Sigmoid colon (tissue), 7 donors: ENCODE results near the gene TVP23C. TPM values are rescaled to one million over a fixed set of nuclear protein-coding genes. Genes with fewer than 3 reads are reported as not detected.
A peak's percentile ranks its signal among the peaks of the same experiment; 100 is the strongest.

Experiments
- DNase-seq: peaks from one replicate; pipeline ENCODE4 v3.0.0-alpha.2; 2019
- H3K27ac ChIP-seq, 4 donors: fragments of 200-600 bp; sonication (generic); one replicate each; pipeline ENCODE4 v1.5.1; 2016 to 2019; ENCODE audit warnings: mild to moderate bottlenecking in 1 of 4
- H3K27me3 ChIP-seq, 3 donors: fragments of 200-600 bp; sonication (generic); one replicate each; pipeline ENCODE4 v1.5.1; 2019; ENCODE audit warnings: mild to moderate bottlenecking in 1 of 3
- H3K36me3 ChIP-seq, 4 donors: fragments of 200-600 bp; sonication (generic); one replicate each; pipeline ENCODE4 v1.5.1; 2016 to 2019
- H3K4me1 ChIP-seq, 4 donors: fragments of 200-600 bp; sonication (generic); one replicate each; pipeline ENCODE4 v1.5.1; 2017 to 2019
- H3K4me3 ChIP-seq, 4 donors: fragments of 200-600 bp; sonication (generic); one replicate each; pipeline ENCODE4 v1.5.1; 2017 to 2019; ENCODE audit warnings: mild to moderate bottlenecking in 2 of 4, moderate library complexity in 1 of 4
- H3K9me3 ChIP-seq, 4 donors: fragments of 200-600 bp in 3 of 4; sonication (generic) in 3 of 4; one replicate each; pipeline versions ENCODE4 v1.5.1 to v1.6.1; 2013 to 2019
- CTCF ChIP-seq, 4 experiments: fragments of 450-650 bp in 3 of 4; fragments of 200-600 bp in 1 of 4; IDR thresholded peaks; one replicate each; pipeline ENCODE4 v1.5.1; 2016 to 2019; ENCODE audit warnings: antibody characterized with exemption in 4 of 4, mild to moderate bottlenecking in 3 of 4, moderate library complexity in 2 of 4
- EP300 ChIP-seq, 4 donors: sonication (generic); formaldehyde crosslinking; IDR thresholded peaks; one replicate each; pipeline ENCODE4 v1.6.1; 2017; ENCODE audit warnings: antibody characterized with exemption in 4 of 4
- POLR2A ChIP-seq, 2 donors: fragments of 450-650 bp; IDR thresholded peaks; one replicate each; pipeline ENCODE4 v1.6.1; 2016; ENCODE audit warnings: antibody characterized with exemption in 2 of 2, mild to moderate bottlenecking in 2 of 2, moderate library complexity in 2 of 2
- POLR2AphosphoS5 ChIP-seq, 4 donors: sonication (generic); formaldehyde crosslinking; IDR thresholded peaks; one replicate each; pipeline ENCODE4 v1.6.1; 2017; ENCODE audit warnings: antibody characterized with exemption in 4 of 4
- WGBS, 2 donors: extraction: QIAGEN DNeasy Blood & Tissue Kit; methylation state at CpG; one replicate each; pipeline ENCODE4 v1.1.7; 2013; 5-methylcytosine and 5-hydroxymethylcytosine counted together
- intact Hi-C: fragments of 100-400 bp; cut with DNase I; formaldehyde crosslinking; loops from one replicate; pipeline ENCODE4 v1.15.1; 2023
- polyA plus RNA-seq, 3 donors: library from polyadenylated mRNA; stranded (reverse); fragments of 200-250 nt; gene quantifications; one replicate each; pipeline ENCODE4 v1.2.3, GENCODE V29; 2013
- total RNA-seq, 4 donors: library from RNA; depleted of rRNA; stranded (reverse); fragments of >200 nt; gene quantifications; one replicate each; pipeline ENCODE4 v1.1.0, GENCODE V29; 2016
- donor health status: healthy with polysubstance abuse.
- donor health status: Bipolar disorder and iron deficiency.
- donor health status: healthy.

Gene TVP23C
- total and polyA plus RNA-seq, 7 donors: 1.4 to 18.1 (median 9.4) TPM; not detected in 1

GRCh38 chr17:15462976-15463772, 100.1 kb downstream of the TVP23C start:
- WGBS, 2 donors: 67 to 71% methylated on average over 11 of the region's 11 CpGs
- Histone ChIP-seq H3K36me3 (no peaks in the 10 kb centered on the region), H3K4me1 (peaks cover 0 to 60% (median 47%) of the 10 kb centered on the region in 4 donors), H3K27ac (peak overlapping the region; percentile 64 to 78 (median 68)), H3K27me3 (no peaks in the 10 kb centered on the region), H3K4me3 (no peak overlapping the region), H3K9me3 (no peaks in the 10 kb centered on the region)
- intact Hi-C loops: no loop called here
- DNase-seq: peak; percentile 78
- TF ChIP-seq POLR2AphosphoS5 (IDR thresholded peaks at IDR 0.05) (peak; percentile 21 to 53 (median 30)), EP300 (IDR thresholded peaks at IDR 0.05) (no peak), POLR2A (IDR thresholded peaks at IDR 0.05) (no peak), CTCF (IDR thresholded peaks at IDR 0.05) (no peak)

DNA sequence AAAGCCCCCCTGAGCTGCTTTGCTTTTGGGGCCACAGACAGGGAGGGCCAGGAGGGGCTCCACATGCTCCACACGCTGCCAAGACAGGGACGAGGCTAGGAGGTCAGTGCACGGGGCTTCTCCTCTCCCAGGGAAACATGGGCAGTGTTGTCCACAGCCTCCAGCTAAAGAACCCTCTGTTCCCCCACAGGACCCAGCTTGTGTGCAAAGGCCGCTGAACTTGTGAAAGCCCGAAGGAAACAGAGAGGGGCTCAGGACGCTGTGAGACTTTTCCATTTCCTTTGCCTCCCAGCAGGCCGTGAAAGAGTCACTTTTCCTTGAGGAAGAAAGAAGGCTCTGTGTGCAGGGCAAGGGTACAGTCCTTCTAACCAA, 105.6 kb downstream of the TVP23C start:
- intact Hi-C loops: loop anchor here (1.0 to 5.0 kb wide), 5 partner anchors 45 to 195 kb away; no protein-coding TSS in a partner anchor
- 73 to 85% methylated on average over 7 of the region's 7 CpGs for WGBS, 2 donors
- Histone ChIP-seq H3K9me3 (peaks cover 0 to 5% (median 0%) of the 10 kb centered on the region in 4 donors), H3K27me3 (no peaks in the 10 kb centered on the region), H3K4me1 (peaks cover 0 to 55% (median 51%) of the 10 kb centered on the region in 4 donors), H3K4me3 (no peak overlapping the region), H3K27ac (peak overlapping the region; percentile 78 to 85 (median 82)), H3K36me3 (no peaks in the 10 kb centered on the region)
- peak; percentile 84 for DNase-seq
- TF ChIP-seq POLR2A (IDR thresholded peaks at IDR 0.05) (no peak), POLR2AphosphoS5 (IDR thresholded peaks at IDR 0.05) (peak in 1 of 4 donors; percentile 6)

DNA sequence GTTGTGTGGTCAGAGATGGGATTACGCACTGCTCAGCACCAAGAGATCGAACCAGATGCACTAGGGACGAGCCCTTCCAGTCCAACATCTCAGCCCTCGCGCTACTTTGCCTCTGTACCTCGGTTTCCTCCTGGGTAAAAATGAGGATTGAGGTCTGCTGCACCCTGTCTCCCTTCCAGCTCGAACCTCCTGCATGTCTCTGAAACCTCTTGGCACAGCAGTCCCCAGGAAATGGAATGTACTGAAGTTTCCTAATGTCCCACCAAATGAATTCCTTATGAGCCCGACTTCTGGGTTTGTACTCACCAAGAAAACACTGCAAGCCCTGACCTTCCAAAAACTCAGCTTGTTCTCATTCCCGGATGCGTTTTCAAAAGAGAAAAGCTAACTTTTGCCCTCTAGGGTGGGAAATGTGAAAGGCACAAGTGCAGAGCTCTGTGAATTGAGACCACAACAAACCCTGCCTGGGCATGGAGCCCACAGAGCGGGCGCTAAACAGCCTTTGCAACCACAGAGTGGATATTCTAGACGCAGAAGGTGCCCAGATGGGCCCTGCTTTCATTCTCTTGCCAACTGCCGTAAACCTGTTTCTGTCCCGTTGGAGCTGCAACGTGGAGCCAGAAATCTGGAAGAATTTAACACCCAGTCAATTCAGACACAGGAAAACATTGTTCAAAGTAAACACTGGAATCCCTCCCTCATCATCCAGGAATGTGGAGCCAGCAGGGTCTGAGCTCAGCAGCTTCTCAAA, 106.1 kb downstream of the TVP23C start:
- 67 to 68% methylated on average over 16 of the region's 16 CpGs for WGBS, 2 donors
- TF ChIP-seq POLR2AphosphoS5 (IDR thresholded peaks at IDR 0.05) (peak; percentile 41 to 77 (median 74)), EP300 (IDR thresholded peaks at IDR 0.05) (peak in 3 of 4 donors; percentile 27 to 66 (median 52)), CTCF (IDR thresholded peaks at IDR 0.05) (peak; percentile 39 to 56 (median 50)), POLR2A (IDR thresholded peaks at IDR 0.05) (no peak)
- H3K4me1 ChIP-seq: peaks cover 0 to 50% (median 47%) of the 10 kb centered on the region in 4 donors
- H3K27ac ChIP-seq: peak overlapping the region; percentile 78 to 85 (median 82)
- peak; percentile 95 for DNase-seq
- H3K27me3 ChIP-seq: no peaks in the 10 kb centered on the region
- H3K36me3 ChIP-seq: no peaks in the 10 kb centered on the region
- intact Hi-C loops: loop anchor here (1.0 to 5.0 kb wide), 5 partner anchors 46 to 195 kb away; no protein-coding TSS in a partner anchor
- H3K4me3 ChIP-seq: no peak overlapping the region
- H3K9me3 ChIP-seq: peaks cover 0 to 5% (median 0%) of the 10 kb centered on the region in 4 donors

DNA sequence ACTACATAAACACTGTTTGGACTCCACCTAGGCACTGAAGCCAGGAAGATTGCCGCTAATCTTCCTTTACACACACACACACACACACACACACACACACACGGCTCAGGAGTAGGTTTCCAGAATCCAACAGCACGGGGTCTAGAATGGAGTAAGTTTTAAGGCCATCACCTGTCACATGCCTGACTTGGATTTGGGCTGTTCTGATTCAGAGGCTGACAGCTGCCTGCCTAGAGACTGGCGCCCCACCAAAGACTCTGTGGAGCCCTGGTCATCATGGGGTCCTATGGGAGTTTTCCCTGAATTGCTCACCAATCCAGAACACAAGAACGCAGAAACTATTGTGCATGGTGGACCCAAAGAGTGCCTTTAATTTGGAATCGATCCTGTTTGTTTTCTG, 106.8 kb downstream of the TVP23C start:
- peak; percentile 76 for DNase-seq
- 83 to 92% methylated on average over 6 of the region's 6 CpGs for WGBS, 2 donors
- peaks cover 0 to 50% (median 45%) of the 10 kb centered on the region in 4 donors for H3K4me1 ChIP-seq
- peaks cover 0 to 5% (median 0%) of the 10 kb centered on the region in 4 donors for H3K9me3 ChIP-seq
- intact Hi-C loops: loop anchor here (2.0 to 5.0 kb wide), 3 partner anchors 46 to 106 kb away; no protein-coding TSS in a partner anchor
- no peak overlapping the region for H3K4me3 ChIP-seq
- no peaks in the 10 kb centered on the region for H3K36me3 ChIP-seq
- TF ChIP-seq POLR2A (IDR thresholded peaks at IDR 0.05) (no peak), EP300 (IDR thresholded peaks at IDR 0.05) (no peak), POLR2AphosphoS5 (IDR thresholded peaks at IDR 0.05) (no peak), CTCF (IDR thresholded peaks at IDR 0.05) (no peak)
- H3K27ac ChIP-seq: peak overlapping the region; percentile 78 to 85 (median 82)
- H3K27me3 ChIP-seq: no peaks in the 10 kb centered on the region
